ENCODE measurements around the gene ANGPTL2. TPM values are rescaled to one million over a fixed set of nuclear protein-coding genes. Genes with fewer than 3 reads are reported as not detected.

Gene ANGPTL2
- total and polyA plus RNA-seq, 2 of the 4 experiments (the other 2 are of a cell fraction), result 9.5 to 25.1 TPM

GRCh38 chr9:127113191-127113972, 9.1 kb downstream of the ANGPTL2 start:
- Histone ChIP-seq H2BK5ac (ENCODE audit: low read depth, low read length, poor library complexity, severe bottlenecking) (no peak overlapping the region), H3K4me3 (ENCODE audit: insufficient read depth, low read depth, low read length) (no peak overlapping the region), H2BK20ac (ENCODE audit: low read depth, low read length) (no peak overlapping the region), H4K91ac (ENCODE audit: insufficient read depth, low read depth, low read length) (no peak overlapping the region), H3K9me1 (ENCODE audit: insufficient read depth, low read length) (peaks cover 21% of the 10 kb centered on the region), H3K27ac (ENCODE audit: insufficient read depth, low read length) (no peak overlapping the region), H3K79me1 (ENCODE audit: low read depth in 1 of 2, low read length in 2 of 2) (peaks cover 10 to 65% of the 10 kb centered on the region in 2 experiments; a peak in 3 of 4 replicates), H4K8ac (ENCODE audit: low read depth in 2 of 2, low read length in 2 of 2) (no peak overlapping the region), H3K4me1 (ENCODE audit: control insufficient read depth, insufficient read depth, low read length) (peaks cover 21% of the 10 kb centered on the region), H3K23ac (ENCODE audit: low read depth, low read length) (no peak overlapping the region), H2AK9ac (replicated peaks; ENCODE audit: low read depth, low read length, poor library complexity) (no peak overlapping the region), H2BK15ac (ENCODE audit: low read depth, low read length) (no peak overlapping the region), H3K56ac (ENCODE audit: extremely low read depth, insufficient read depth, low read length) (no peak overlapping the region), H3K14ac (replicated peaks; ENCODE audit: low read depth, low read length) (no peak overlapping the region), H3K18ac (ENCODE audit: low read depth, low read length) (no peak overlapping the region), H2AFZ (replicated peaks; ENCODE audit: low read length, poor library complexity) (no peak overlapping the region), H2AK5ac (ENCODE audit: low read depth, low read length) (no peak overlapping the region; the same call in 1 of the 2 replicates), H3K36me3 (ENCODE audit: control insufficient read depth, insufficient read depth, low read length) (peaks cover 56% of the 10 kb centered on the region), H3K4me2 (ENCODE audit: low read depth, low read length) (no peak overlapping the region), H3K9me3 (ENCODE audit: control insufficient read depth, insufficient read depth, low read length) (no peaks in the 10 kb centered on the region), H4K5ac (ENCODE audit: low read depth, low read length) (no peak overlapping the region), H4K20me1 (ENCODE audit: insufficient read depth, low read length) (peaks cover 59% of the 10 kb centered on the region), H3K27me3 (ENCODE audit: control insufficient read depth, insufficient read depth, low read length) (no peaks in the 10 kb centered on the region), H3K4ac (ENCODE audit: low read depth, low read length) (no peak overlapping the region), H2BK120ac (ENCODE audit: low read depth, low read length) (no peak overlapping the region), H3K9ac (ENCODE audit: low read depth, low read length) (no peak overlapping the region)
- 73% methylated on average over 2 of the region's 10 CpGs; no CpG with 5 or more reads in 1 of the 2 experiments for WGBS, 2 experiments (ENCODE audit: extremely low coverage in 2 of 2, insufficient read length in 1 of 2)
- ChIA-PET POLR2A (ENCODE audit: unreplicated experiment) (no interaction called here), CTCF (no interaction called here)
- BruUV-seq (replicated peaks), result no TSS peak
- TF ChIP-seq SMC3 (IDR thresholded peaks at IDR 0.05; ENCODE audit: low read depth, low read length) (no peak), RAD21 (IDR thresholded peaks at IDR 0.05; ENCODE audit: low read length) (no peak), FOS (IDR thresholded peaks at IDR 0.05; ENCODE audit: low read depth, low read length) (no peak), MAZ (IDR thresholded peaks at IDR 0.05; ENCODE audit: borderline replicate concordance, low read depth, low read length) (no peak), NFE2L2 (IDR thresholded peaks at IDR 0.05; ENCODE audit: low read depth, low read length) (no peak), ELK1 (IDR thresholded peaks at IDR 0.05; ENCODE audit: borderline replicate concordance, low read depth, low read length) (no peak), CHD1 (IDR thresholded peaks at IDR 0.05; ENCODE audit: low read depth, low read length) (no peak), MAFK (IDR thresholded peaks at IDR 0.05; ENCODE audit: low read depth, low read length) (no peak), CTCF (conservative IDR thresholded peaks at IDR 0.05; ENCODE audit: low read depth, low read length) (no peak), BHLHE40 (IDR thresholded peaks at IDR 0.05; ENCODE audit: low read depth, low read length) (no peak), USF2 (IDR thresholded peaks at IDR 0.05; ENCODE audit: low read depth, low read length) (no peak), POLR2A (IDR thresholded peaks at IDR 0.05; ENCODE audit: low read depth, low read length) (no peak), RFX5 (IDR thresholded peaks at IDR 0.05; ENCODE audit: low read depth, low read length) (no peak), RCOR1 (IDR thresholded peaks at IDR 0.05; ENCODE audit: insufficient replicate concordance, low read length) (no peak), CEBPB (IDR thresholded peaks at IDR 0.05; ENCODE audit: low read depth, low read length) (no peak), MXI1 (IDR thresholded peaks at IDR 0.05; ENCODE audit: borderline replicate concordance, low read depth, low read length) (no peak)
- ATAC-seq (ENCODE audit: low read depth) (no peak), DNase-seq (no peak)
- in situ Hi-C loops (cut with MboI; ENCODE audit: low sequenced_read_pairs) (no loop called here), dilution Hi-C loops (cut with HindIII; ENCODE audit: low sequenced_read_pairs, unreplicated experiment) (no loop called here), intact Hi-C loops (cut with micrococcal nuclease) (no loop called here)
